Measurements from ENCODE around the gene IFFO2.
"Not testable (repeated sequence)": the region's sequence is repeated elsewhere in the genome, so short reads cannot be mapped to it uniquely, and the experiment has no call there.

The IFFO2 gene

DNA sequence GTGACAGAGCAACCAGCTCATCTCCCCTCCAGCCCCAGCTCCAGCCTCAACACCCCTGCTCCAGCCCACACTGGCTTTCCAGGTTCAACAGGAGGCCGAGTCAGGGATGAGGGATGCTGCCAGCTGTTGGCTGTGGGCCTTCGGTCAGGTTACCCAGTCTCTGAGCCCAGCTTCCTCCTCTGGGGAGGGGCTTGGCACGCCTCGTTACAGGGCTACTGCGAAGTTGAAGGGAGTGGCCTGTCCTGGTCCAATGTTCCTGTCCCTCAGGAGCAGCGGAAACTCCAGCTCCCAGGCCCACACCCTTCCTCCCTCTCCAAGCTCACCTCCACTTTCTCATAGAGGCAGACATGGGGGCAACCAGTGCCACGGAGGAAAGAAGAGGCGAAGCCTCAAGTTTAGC, 81.9 kb downstream of the IFFO2 start:
- no peak for DNase-seq

DNA sequence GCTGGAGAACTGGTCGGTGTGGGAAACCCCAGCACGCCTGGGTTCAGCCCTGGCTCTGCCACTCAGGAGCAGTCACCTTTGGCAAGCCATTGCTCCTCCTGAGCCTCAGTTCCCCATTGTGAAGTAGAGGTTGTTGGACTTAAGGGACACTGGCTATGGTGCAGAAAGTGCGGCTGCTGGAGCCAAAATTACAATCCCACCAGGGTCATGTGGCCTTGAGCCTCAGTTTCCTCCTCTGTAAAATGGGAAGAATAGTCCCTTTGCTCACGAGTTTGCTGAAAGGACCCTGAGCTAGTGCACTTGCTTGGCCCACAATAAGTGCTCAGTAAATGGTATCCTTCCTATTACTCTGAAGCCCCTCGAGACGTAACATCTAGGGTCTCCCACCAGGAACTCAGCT, 82.4 kb downstream of the IFFO2 start:
- DNase-seq = no peak

GRCh38 chr1:18872071-18872611, 84.3 kb downstream of the IFFO2 start:
- no peak for DNase-seq

DNA sequence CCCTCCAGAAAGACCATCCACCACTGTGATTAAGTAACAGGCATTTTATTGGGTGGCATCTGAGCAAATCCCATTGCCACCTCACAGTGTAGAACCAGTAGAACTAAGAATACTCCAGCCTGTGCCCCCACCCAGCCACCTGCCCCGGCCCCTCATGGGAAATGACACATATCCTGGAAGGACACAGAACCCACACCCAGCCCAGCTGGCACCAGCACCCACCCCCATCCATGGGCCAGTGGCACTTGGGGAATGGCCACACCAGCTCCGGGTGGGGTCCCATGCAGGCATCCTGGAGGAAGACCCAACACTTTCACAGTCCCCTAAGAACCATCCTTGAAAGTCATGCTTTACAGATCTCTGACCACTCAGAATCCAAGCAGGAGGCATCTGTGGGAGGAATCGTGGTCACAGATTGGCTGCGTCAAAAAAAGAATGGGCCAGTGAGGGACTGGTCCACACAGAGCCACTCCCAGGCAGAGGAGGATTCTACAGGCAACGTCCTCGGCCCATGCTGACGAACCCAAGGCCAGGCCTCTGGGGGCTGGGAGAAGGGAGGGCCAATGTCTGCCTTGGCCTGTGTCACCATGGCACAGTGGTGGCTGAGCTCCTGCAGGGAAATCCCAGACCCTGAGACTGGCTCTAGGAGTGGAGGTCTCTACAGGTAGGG, 84.9 kb downstream of the IFFO2 start:
- DNase-seq = no peak

DNA sequence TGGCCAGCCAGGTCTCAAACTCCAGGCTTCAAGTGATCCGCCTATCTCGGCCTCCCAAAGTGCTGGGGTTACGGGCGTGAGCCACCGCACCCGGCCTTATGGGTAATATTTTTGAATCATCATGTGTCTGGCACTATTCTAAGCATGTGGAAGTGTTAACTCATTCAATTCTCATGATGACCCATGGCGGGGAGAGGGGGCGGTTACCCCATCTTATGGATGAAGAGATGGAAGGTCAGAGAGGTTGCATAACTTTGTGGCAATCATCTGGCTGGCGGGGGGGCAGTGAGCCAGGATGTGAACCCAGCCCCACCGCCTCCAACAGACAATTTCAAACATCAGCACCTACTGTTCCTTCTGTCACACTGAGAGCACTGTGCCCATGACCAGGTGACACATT, 85.5 kb downstream of the IFFO2 start:
- no peak for DNase-seq

- DNase-seq = not testable (repeated sequence)
Measured at GRCh38 chr1:18870595-18870865, 85.9 kb downstream of the IFFO2 start.

- DNase-seq = no peak
Measured at GRCh38 chr1:18869847-18870594, 86.5 kb downstream of the IFFO2 start.

GRCh38 chr1:18868801-18869424, 87.6 kb downstream of the IFFO2 start:
- DNase-seq = no peak

DNA sequence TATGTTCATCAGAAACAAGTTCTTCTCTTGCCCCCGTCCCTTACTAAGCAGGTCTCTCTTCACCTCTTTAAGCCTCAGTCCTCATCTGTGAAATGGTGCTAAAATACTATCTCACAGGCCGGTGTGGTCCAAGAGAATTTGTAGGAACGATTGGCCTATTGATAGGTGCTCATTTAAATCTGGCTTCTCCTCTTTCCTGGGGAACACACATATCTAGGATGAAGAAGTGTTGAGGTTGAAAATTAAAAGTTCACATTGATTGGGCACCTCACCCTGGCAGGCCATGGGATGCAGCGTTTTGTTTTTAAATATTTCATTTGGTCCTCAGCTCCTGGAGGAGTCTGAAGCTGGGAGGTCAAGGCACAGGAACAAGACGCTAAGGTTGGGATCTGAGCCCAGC, 88.1 kb downstream of the IFFO2 start:
- no peak for DNase-seq

DNA sequence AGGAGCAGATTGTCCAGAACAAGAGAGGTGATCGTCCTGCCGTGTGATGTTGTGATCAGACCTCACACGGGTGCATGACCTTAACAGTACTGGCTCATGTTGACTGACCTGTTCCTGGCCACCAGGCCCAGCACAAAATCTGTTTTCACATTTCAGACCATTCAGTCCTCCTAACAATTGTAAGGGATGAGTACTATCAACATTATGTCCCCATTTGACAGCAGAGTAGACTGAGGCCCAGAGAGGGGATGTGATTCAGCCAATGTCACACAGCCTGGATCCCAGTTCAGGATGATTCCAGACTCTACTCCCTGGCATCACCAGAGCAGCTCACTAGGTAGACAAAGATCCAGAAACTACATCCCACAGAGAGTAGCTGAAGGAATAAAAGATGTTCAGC, 89.6 kb downstream of the IFFO2 start:
- no peak for DNase-seq

DNA sequence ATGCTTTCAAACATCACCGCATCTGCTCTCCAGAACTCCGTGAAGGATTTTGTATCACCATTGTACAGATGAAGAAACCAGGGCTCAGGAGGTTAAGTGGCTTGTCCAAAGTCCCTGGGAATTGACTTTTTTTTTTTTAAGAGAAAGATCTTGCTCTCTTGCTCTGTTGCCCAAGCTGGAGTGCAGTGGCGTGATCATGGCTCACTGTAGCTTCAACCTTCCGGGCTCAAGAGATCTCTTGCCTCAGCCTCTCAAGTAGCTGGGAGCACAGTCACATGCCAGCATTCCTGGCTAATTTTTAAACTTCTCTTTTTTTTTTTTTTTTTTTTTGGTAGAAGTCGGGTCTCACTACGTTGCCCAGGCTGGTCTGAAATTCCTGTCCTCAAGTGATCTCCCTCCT, 90.2 kb downstream of the IFFO2 start:
- DNase-seq = no peak

DNA sequence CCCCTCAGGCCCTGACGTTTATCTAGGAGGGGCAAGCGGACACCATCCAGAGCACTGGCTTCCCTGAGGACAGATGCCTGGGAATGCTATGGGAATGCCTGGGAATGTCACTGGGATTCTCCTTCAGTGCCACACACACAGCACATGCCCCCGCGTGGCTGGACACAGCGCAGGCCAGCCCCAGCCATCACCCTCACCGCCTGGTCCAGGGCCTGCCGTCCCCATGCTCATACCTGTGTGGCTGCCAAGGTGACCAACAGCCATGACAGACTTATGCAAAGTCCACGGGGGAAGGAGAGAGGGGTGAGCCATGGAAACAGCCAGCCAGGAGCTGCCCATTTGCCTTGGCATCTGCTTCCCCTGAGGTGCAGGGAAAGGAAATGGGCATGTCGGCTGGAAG, 91.3 kb downstream of the IFFO2 start:
- no peak for DNase-seq

DNA sequence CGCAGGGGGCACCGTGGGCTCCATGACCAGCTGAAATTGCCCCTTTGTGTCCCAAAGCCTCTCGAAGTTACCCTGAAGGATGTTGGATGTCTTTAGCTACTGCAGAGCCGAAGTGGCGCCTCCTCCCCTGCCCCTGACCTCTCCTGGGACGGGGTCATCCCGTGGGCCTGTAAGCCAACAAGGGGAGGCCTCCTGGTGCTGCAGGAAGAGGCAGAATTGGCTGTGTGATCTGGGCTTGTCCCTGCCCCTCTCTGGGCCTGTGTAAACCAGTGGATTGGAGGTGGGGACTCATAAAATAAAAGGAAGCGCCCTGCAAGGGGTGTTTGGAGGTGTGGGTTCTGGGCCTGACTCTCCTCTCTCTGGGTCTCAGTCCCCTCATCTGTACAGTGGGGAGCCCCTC, 94.9 kb downstream of the IFFO2 start:
- DNase-seq = no peak

DNA sequence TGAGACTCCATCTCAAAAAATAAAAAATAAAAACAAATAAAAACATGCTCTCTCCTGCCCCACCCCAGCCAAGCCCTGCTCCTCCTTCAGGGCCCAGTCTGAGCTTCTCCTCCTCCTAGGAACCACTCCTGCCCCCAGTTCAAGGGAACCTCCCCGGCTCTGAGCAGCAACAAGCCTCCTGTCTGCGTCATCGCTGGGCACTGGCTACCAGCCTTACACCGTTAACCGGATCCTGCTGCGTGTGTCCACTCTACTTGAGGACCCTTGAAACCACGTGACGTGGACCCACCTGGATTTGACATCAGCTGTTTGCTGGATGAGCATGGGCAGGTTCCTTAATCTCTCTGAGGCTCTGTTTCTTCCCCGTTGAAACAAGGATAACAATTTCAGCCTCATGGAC, 95.4 kb downstream of the IFFO2 start:
- no peak for DNase-seq

DNA sequence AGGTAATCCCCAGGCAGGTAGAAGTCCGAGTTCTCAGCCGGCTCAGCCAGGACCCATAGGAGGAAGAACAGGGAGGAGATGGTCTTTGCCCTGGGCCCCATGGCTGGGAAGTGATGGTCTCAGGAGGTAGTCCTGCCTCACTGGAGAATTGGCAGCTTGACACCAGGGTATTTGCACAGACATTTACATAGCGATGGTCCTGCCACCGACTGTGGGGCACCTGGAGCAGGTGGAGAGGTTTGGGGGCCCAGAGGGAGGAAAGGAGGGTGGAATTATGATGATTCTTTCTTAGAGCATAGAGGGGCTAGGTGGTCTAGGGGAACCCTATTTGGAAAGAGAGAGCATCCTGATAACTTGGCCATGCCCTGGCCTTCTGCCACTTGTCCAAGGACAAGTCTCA, 96.9 kb downstream of the IFFO2 start, which contains the start of gene TAS1R2:
TSS of gene TAS1R2 (minus strand) at position 101 of the 400 bp plus-strand sequence. CDS start at position 101, 0 bp downstream.
- no peak for DNase-seq

GRCh38 chr1:18858070-18858688, 98.3 kb downstream of the IFFO2 start:
- no peak for DNase-seq

DNA sequence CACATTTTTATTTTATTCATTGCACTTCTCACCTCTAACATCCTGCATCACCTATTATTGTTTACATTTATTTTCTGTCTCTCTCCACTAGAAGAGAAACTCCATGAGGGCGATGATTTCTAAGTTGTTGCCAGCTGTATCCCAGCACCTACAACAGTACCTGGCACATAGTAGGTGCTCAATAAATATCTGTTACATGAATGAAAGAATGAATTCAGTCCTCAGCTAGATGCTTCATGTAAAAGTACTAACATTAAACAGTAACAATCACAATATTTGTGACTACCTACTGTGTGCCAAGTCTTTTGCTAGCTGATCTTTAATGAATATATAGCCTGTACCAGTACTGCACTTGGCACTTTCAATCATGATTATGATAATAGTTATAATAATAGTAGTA, 100.0 kb downstream of the IFFO2 start:
- DNase-seq = no peak

GRCh38 chr1:18855573-18855972, 100.9 kb downstream of the IFFO2 start:
- DNase-seq = no peak

GRCh38 chr1:18854331-18855025, 102.0 kb downstream of the IFFO2 start:
- no peak for DNase-seq

Data from fibroblast of skin of abdomen (primary cell).